B cell (primary cell): ENCODE measurements around the gene KPNA6. TPM values are rescaled to one million over a fixed set of nuclear protein-coding genes. Genes with fewer than 3 reads are reported as not detected.

ENCODE experiments used
- ATAC-seq: fragments of 200-7000 bp; cut with Tn5 transposase; one replicate; pipeline ENCODE4 v1.10.0; 2021; ENCODE audit warnings: low read depth, mild to moderate bottlenecking, moderate number of reproducible peaks, moderate library complexity
- CTCF ChIA-PET: fragments of 350-600 bp; sonication (Branson Sonifier 250); formaldehyde crosslinking; loops from one replicate; lab custom pipeline; 2021; ENCODE audit warnings: antibody characterized with exemption, inconsistent platforms; lab: Charles Lee
- POLR2A ChIA-PET: fragments of 350-600 bp; sonication (Branson Sonifier 250); formaldehyde crosslinking; loops from one replicate; lab custom pipeline; 2021; ENCODE audit warnings: antibody characterized with exemption; lab: Charles Lee
- DNase-seq: peaks from one replicate; pipeline ENCODE4 v3.0.0; 2013
- H2AFZ ChIP-seq: 2 replicates; pipeline ENCODE4 v1.6.1; 2012; ENCODE audit warnings: mild to moderate bottlenecking, low read depth, low read length; ENCODE audit not compliant: insufficient read depth, poor library complexity, severe bottlenecking
- H3K27ac ChIP-seq, 2 donors: 1 replicate in 1 of 2; 2 replicates in 1 of 2; pipeline ENCODE4 v1.5.1; 2012 to 2013; ENCODE audit warnings: low read length in 2 of 2, mild to moderate bottlenecking in 2 of 2, moderate library complexity in 1 of 2
- H3K27me3 ChIP-seq, 4 experiments: fragments of 200-600 bp in 1 of 4; sonication (generic) in 1 of 4; replicated peaks in 1 of 4; 1 replicate in 2 of 4; 2 replicates in 2 of 4; pipeline versions ENCODE4 v1.6.1 to v1.7.0; 2013 to 2016; ENCODE audit warnings: low read length in 3 of 4, mild to moderate bottlenecking in 2 of 4, mixed read lengths in 1 of 4, moderate library complexity in 1 of 4; ENCODE audit not compliant: insufficient read depth in 4 of 4, control insufficient read depth in 3 of 4; ENCODE audit errors: control extremely low read depth in 1 of 4
- H3K36me3 ChIP-seq, 2 experiments: replicated peaks in 1 of 2; 1 replicate in 1 of 2; 2 replicates in 1 of 2; pipeline versions ENCODE4 v1.6.1 to v1.7.1; 2013; ENCODE audit warnings: low read length in 1 of 2; ENCODE audit not compliant: insufficient read depth in 2 of 2, control insufficient read depth in 1 of 2; ENCODE audit errors: control extremely low read depth in 1 of 2, extremely low read depth in 1 of 2
- H3K4me1 ChIP-seq, 2 donors: fragments of 200-600 bp in 1 of 2; sonication (generic) in 1 of 2; 1 replicate in 1 of 2; 2 replicates in 1 of 2; pipeline versions ENCODE4 v1.5.1 to v1.6.1; 2013 to 2017; ENCODE audit warnings: low read length in 2 of 2; ENCODE audit not compliant: control insufficient read depth in 2 of 2, insufficient read depth in 2 of 2
- H3K4me2 ChIP-seq: replicated peaks from 2 replicates; pipeline ENCODE3; 2012; ENCODE audit warnings: mild to moderate bottlenecking, low read depth, low read length; ENCODE audit not compliant: poor library complexity, severe bottlenecking
- H3K4me3 ChIP-seq, 5 experiments: fragments of 200-600 bp in 1 of 5; sonication (generic) in 1 of 5; 1 replicate in 3 of 5; 2 replicates in 2 of 5; pipeline versions ENCODE4 v1.5.1 to v1.7.0; 2011 to 2016; ENCODE audit warnings: low read length in 4 of 5, mild to moderate bottlenecking in 4 of 5, low read depth in 2 of 5, control low read depth in 1 of 5, moderate library complexity in 1 of 5; ENCODE audit not compliant: insufficient read depth in 1 of 5; ENCODE audit errors: control extremely low read depth in 1 of 5, extremely low read depth in 1 of 5
- H3K79me2 ChIP-seq: fragments of 200-600 bp; sonication (generic); one replicate; pipeline ENCODE4 v1.6.0; 2016; ENCODE audit warnings: low read length; ENCODE audit not compliant: control insufficient read depth, insufficient read depth
- H3K9ac ChIP-seq: fragments of 200-600 bp; sonication (generic); 2 replicates; pipeline ENCODE4 v1.6.1; 2017; ENCODE audit warnings: mild to moderate bottlenecking, low read length, moderate library complexity
- H3K9me3 ChIP-seq, 3 donors: one replicate each; pipeline versions ENCODE4 v1.6.1 to v1.7.1; 2013; ENCODE audit warnings: low read length in 2 of 3; ENCODE audit not compliant: control insufficient read depth in 2 of 3, insufficient read depth in 1 of 3; ENCODE audit errors: control extremely low read depth in 1 of 3
- H4K20me1 ChIP-seq: 2 replicates; pipeline ENCODE4 v1.6.0; 2012; ENCODE audit warnings: mild to moderate bottlenecking, low read length; ENCODE audit not compliant: insufficient read depth, control insufficient read depth, poor library complexity, severe bottlenecking
- H3K27ac Mint-ChIP-seq: one replicate; pipeline ENCODE4 v1.8.0; 2021; ENCODE audit warnings: mixed read lengths
- H3K27me3 Mint-ChIP-seq: one replicate; pipeline ENCODE4 v1.8.0; 2021; ENCODE audit warnings: mixed read lengths
- H3K4me1 Mint-ChIP-seq: one replicate; pipeline ENCODE4 v1.8.0; 2021; ENCODE audit warnings: mixed read lengths
- H3K4me3 Mint-ChIP-seq: one replicate; pipeline ENCODE4 v1.8.0; 2021; ENCODE audit warnings: mixed read lengths
- H3K9me3 Mint-ChIP-seq: one replicate; pipeline ENCODE4 v1.8.0; 2022; ENCODE audit warnings: mixed read lengths; ENCODE audit not compliant: insufficient read depth
- EZH2 ChIP-seq: IDR thresholded peaks from 2 replicates; pipeline ENCODE4 v1.6.1; 2012; ENCODE audit warnings: borderline replicate concordance, low read depth, mild to moderate bottlenecking, moderate library complexity, low read length; ENCODE audit not compliant: insufficient read depth, poor library complexity, severe bottlenecking
- WGBS: methylation state at CpG from one replicate; pipeline ENCODE4 v1.1.5; 2013; ENCODE audit warnings: missing lambda C conversion rate; ENCODE audit not compliant: insufficient coverage; 5-methylcytosine and 5-hydroxymethylcytosine counted together
- intact Hi-C: fragments of 100-400 bp; cut with micrococcal nuclease; formaldehyde crosslinking; loops from one replicate; pipeline ENCODE4 v1.10.0; 2022
- polyA plus RNA-seq: library from polyadenylated mRNA; depleted of rRNA; stranded (reverse); fragments of >200 nt; gene quantifications from 2 replicates; pipeline ENCODE4 v1.2.3, GENCODE V29; 2012
- total RNA-seq, 2 donors: library from RNA; stranded (reverse); fragments of 120-200 nt in 1 of 2; gene quantifications; 1 replicate in 1 of 2; 2 replicates in 1 of 2; pipeline versions ENCODE4 v1.2.3 to v1.2.4, GENCODE V29; 2013 to 2022
- TF ChIP-seq, protein P1 (sequence below): fragments of 200-600 bp; IDR thresholded peaks from one replicate; pipeline ENCODE4 v1.8.0; 2022; ENCODE audit warnings: antibody characterized with exemption, mild to moderate bottlenecking

KPNA6 gene
- total and polyA plus RNA-seq, 2 donors (not counting 1 experiment from before 2014, with no cell fraction given) = 14.0 to 49.9 TPM

DNA sequence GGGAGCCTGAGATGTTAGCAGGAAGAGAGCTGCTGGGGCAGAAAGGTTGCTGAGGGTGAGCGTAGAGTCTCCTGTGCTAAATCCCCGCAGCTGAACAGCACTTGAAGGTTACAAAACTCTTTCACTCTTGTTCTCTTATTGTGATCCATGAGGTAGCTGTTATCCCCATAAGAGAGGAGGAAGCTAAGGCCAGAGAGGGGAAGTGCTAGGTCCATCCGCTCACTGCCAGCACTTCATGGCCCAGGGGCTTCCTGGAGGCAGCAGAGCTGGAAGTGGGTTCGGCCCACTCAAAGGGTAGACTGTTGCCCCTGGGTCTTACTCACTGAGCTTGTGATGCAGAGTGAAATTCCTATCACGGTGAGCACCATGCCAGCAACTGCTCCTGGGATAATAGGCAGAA is 108.7 kb downstream of the KPNA6 start:
- H3K4me3 ChIP-seq = no peak overlapping the region
- peaks cover 3 to 30% of the 10 kb centered on the region in 2 experiments for H3K36me3 ChIP-seq
- peaks cover 28% of the 10 kb centered on the region for H3K79me2 ChIP-seq
- intact Hi-C loops = no loop called here
- ATAC-seq (no peak), DNase-seq (no peak)
- Mint-ChIP-seq H3K9me3 (no peaks in the 10 kb centered on the region), H3K27me3 (no peaks in the 10 kb centered on the region), H3K4me3 (no peak overlapping the region), H3K27ac (no peak overlapping the region), H3K4me1 (peaks cover 20% of the 10 kb centered on the region)
- no peaks in the 10 kb centered on the region for H3K27me3 ChIP-seq
- H3K27ac ChIP-seq = no peak overlapping the region
- no peak overlapping the region for H3K4me2 ChIP-seq
- no peaks in the 10 kb centered on the region for H3K9me3 ChIP-seq
- no peak overlapping the region for H3K9ac ChIP-seq
- no peaks in the 10 kb centered on the region for H4K20me1 ChIP-seq
- no peak overlapping the region for H2AFZ ChIP-seq
- WGBS = 98% methylated on average over 4 of the region's 5 CpGs
- peaks cover 13 to 20% of the 10 kb centered on the region in 2 donors for H3K4me1 ChIP-seq
- no peak for TF ChIP-seq EZH2
- TF ChIP-seq, protein P1, sequence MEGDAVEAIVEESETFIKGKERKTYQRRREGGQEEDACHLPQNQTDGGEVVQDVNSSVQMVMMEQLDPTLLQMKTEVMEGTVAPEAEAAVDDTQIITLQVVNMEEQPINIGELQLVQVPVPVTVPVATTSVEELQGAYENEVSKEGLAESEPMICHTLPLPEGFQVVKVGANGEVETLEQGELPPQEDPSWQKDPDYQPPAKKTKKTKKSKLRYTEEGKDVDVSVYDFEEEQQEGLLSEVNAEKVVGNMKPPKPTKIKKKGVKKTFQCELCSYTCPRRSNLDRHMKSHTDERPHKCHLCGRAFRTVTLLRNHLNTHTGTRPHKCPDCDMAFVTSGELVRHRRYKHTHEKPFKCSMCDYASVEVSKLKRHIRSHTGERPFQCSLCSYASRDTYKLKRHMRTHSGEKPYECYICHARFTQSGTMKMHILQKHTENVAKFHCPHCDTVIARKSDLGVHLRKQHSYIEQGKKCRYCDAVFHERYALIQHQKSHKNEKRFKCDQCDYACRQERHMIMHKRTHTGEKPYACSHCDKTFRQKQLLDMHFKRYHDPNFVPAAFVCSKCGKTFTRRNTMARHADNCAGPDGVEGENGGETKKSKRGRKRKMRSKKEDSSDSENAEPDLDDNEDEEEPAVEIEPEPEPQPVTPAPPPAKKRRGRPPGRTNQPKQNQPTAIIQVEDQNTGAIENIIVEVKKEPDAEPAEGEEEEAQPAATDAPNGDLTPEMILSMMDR = no peak
- POLR2A ChIA-PET = interaction anchor here (0.6 kb wide), 1 partner anchor 21 kb away, joined by 5 read pairs; no protein-coding TSS in a partner anchor
- CTCF ChIA-PET = interaction anchor here (0.6 to 3.6 kb wide), 36 partner anchors 10 to 303 kb away, joined by 3 to 49 read pairs (median 7); partner anchors contain the start of genes BSDC1, CCDC28B, FAM167B and HDAC1

DNA sequence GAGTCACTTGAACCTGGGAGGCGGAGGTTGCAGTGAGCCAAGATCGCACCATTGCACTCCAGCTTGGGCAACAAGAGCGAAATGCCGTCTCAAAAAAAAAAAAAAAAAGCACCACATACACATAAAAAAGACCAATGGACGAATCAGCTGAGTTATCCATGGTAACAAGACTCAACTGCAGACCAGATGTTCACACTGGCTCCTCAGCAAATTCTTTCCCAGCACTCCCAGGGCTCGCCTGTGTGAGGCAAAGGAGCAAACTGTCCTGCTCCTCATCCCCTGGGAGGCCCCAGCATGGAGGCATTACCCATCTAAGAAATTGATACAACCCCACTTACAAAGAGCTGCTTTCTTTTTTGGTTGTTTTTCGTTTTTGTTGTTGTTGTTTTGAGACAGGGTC is 111.2 kb downstream of the KPNA6 start:
- no peak overlapping the region for H3K27ac Mint-ChIP-seq

More for the DNA sequence above, 111.2 kb downstream of the KPNA6 start:
- no peak overlapping the region for H3K9ac ChIP-seq
- ATAC-seq (no peak), DNase-seq (no peak)
- no peak overlapping the region for H3K4me2 ChIP-seq
- Mint-ChIP-seq H3K4me3 (no peak overlapping the region), H3K27me3 (no peaks in the 10 kb centered on the region), H3K9me3 (no peaks in the 10 kb centered on the region), H3K4me1 (peaks cover 43% of the 10 kb centered on the region)
- H3K36me3 ChIP-seq = peaks cover 3 to 36% of the 10 kb centered on the region in 2 experiments
- H3K27me3 ChIP-seq = no peaks in the 10 kb centered on the region
- 100% methylated on average over 2 of the region's 7 CpGs for WGBS
- intact Hi-C loops = no loop called here
- POLR2A ChIA-PET = interaction anchor here (1.4 kb wide), 1 partner anchor 18 kb away, joined by 3 read pairs; the partner anchor contains the start of gene CCDC28B
- peaks cover 28 to 37% of the 10 kb centered on the region in 2 donors for H3K4me1 ChIP-seq
- no peak overlapping the region for H3K27ac ChIP-seq
- H4K20me1 ChIP-seq = peaks cover 6% of the 10 kb centered on the region
- H3K79me2 ChIP-seq = peaks cover 53% of the 10 kb centered on the region
- H3K4me3 ChIP-seq = no peak overlapping the region
- TF ChIP-seq EZH2 = no peak
- TF ChIP-seq, protein P1 = no peak
- no peak overlapping the region for H2AFZ ChIP-seq
- H3K9me3 ChIP-seq = no peaks in the 10 kb centered on the region
- CTCF ChIA-PET = interaction anchor here (1.0 to 2.0 kb wide), 2 partner anchors 24 to 103 kb away, joined by 3 to 5 read pairs; no protein-coding TSS in a partner anchor
